Tracheal epithelial cell (primary cell): ENCODE data around the gene ZNF777. TPM values are rescaled to one million over a fixed set of nuclear protein-coding genes. Genes with fewer than 3 reads are reported as not detected.

Source experiments
- total RNA-seq: library from RNA; depleted of rRNA; stranded (reverse); fragments of >200 nt; gene quantifications from 2 replicates; pipeline ENCODE4 v1.2.1, GENCODE V29; 2014

Gene ZNF777
- 4.3 and 5.5 TPM in 2 replicates for total RNA-seq

DNA sequence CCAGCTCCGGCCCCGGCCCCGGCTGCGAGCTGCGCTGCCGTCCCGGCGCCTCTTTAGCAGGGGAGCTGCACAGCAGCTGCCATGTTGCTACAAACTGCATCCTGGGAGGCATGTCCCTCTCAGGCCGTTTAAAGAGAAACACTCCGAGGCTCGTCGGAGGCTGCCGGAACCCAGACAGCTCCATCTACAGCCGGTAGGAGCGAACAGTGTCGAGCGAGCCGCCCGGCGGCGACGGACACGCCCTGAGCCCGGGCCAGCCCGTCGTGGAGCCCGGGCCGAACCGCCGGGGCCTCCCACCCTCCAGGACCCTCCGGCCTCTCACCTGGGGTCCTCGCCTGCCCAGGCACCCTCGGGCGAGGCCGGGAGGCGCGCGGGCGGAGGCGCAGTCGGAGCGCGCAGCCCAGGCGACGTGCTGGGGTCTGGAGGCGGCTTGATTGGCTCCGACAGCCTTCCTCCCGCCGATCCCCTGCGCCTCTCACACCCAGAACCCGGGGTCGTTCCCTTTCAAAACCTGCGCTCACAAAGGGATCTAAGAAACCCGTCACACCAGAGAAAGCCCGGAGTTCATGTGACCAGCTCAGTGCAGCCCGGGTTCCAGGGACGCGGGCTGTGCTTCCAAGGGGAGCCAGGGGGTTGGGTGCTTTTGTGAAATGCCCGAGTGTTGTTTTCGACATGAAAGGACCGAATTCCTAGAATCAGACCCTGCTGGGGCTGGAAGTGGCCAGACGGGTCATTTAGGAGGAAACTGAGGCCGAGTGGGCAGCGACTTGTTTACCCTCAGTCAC is at the start of gene ZNF777:
Gene ZNF777 (minus strand): TSS at position 570 of the 785 bp plus-strand sequence. CDS start 5,040 bp downstream, outside the sequence.

GRCh38 chr7:149497467-149498261 is 36.8 kb upstream of the ZNF777 start, which contains the start of gene ZNF746:
ZNF746 (minus strand) TSS chr7:149497809; CDS start chr7:149497536, 273 bp downstream.

Other genes starting within 250 kb of the ZNF777 start
- gene ZNF212, start 221.4 kb downstream of the ZNF777 start, total RNA-seq = 4.1 and 5.5 TPM in 2 replicates
- gene ZNF783, start 198.9 kb downstream of the ZNF777 start, total RNA-seq = 8.4 and 11.5 TPM in 2 replicates
- 19.2 and 20.7 TPM in 2 replicates for gene ZNF746, start 36.7 kb upstream of the ZNF777 start, total RNA-seq